Glutamatergic neuron (in vitro differentiated cells): ENCODE data around the gene KRT38. TPM values are rescaled to one million over a fixed set of nuclear protein-coding genes. Genes with fewer than 3 reads are reported as not detected.
A peak's percentile ranks its signal among the peaks of the same experiment; 100 is the strongest.

ENCODE experiments used
- DNase-seq: peaks from one replicate; pipeline ENCODE4 v3.0.0; 2022
- H3K27ac Mint-ChIP-seq: one replicate; pipeline ENCODE4 v1.8.0; 2020; ENCODE audit warnings: mild to moderate bottlenecking, mixed read lengths, inconsistent platforms; ENCODE audit not compliant: unreplicated experiment
- H3K27me3 Mint-ChIP-seq: one replicate; pipeline ENCODE4 v1.8.0; 2020; ENCODE audit warnings: mild to moderate bottlenecking, moderate library complexity, mixed read lengths, inconsistent platforms; ENCODE audit not compliant: unreplicated experiment
- H3K36me3 Mint-ChIP-seq: one replicate; pipeline ENCODE4 v1.8.0; 2020; ENCODE audit warnings: mild to moderate bottlenecking, mixed read lengths, inconsistent platforms; ENCODE audit not compliant: unreplicated experiment
- H3K4me1 Mint-ChIP-seq: one replicate; pipeline ENCODE4 v1.8.0; 2020; ENCODE audit warnings: mild to moderate bottlenecking, low read depth, mixed read lengths, inconsistent platforms; ENCODE audit not compliant: unreplicated experiment
- H3K4me3 Mint-ChIP-seq: one replicate; pipeline ENCODE4 v1.8.0; 2020; ENCODE audit warnings: mild to moderate bottlenecking, mixed read lengths, inconsistent platforms; ENCODE audit not compliant: unreplicated experiment
- H3K9me3 Mint-ChIP-seq: one replicate; pipeline ENCODE4 v1.8.0; 2020; ENCODE audit warnings: mild to moderate bottlenecking, moderate library complexity, mixed read lengths, inconsistent platforms; ENCODE audit not compliant: unreplicated experiment
- CTCF ChIP-seq: fragments of 200-600 bp; sonication (generic); IDR thresholded peaks from one replicate; pipeline ENCODE4 v1.5.0; 2021; ENCODE audit not compliant: partially characterized antibody, unreplicated experiment
- total RNA-seq: library from RNA; stranded (reverse); fragmentation: NEBNext Ultra II Directional; extraction: Animal tissue kit (Norgen Biotek cat#: 25700); gene quantifications from one replicate; pipeline ENCODE4 v1.2.1, GENCODE V29; 2021; ENCODE audit not compliant: unreplicated experiment

Gene KRT38
- total RNA-seq, 1 donor from 2014 or later = not detected

DNA sequence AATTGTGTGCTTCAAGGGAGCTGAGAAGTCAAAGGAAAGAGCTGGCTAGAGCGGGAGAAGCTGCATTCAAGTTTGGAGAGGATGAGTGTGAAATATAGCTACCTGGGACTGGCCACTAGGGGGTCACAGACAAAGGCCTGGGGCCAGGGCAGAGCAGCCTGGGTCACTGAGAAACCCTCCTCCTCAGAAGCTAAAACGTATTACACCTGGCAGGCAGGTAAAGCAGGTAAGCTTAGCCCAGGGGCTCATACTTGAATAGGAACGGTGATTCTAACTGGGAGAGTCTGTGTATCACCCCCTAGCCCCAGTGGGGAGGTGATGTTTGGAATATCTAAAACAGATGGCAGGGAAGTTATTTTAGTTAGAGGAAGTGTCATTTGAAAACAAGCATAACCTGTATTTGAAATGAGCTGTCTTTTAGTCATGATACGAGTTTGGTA is 23.2 kb downstream of the KRT38 start:
- no peak for DNase-seq
- no peak overlapping the region for H3K27ac Mint-ChIP-seq

GRCh38 chr17:41417127-41417526 is 23.7 kb downstream of the KRT38 start:
- no peak for TF ChIP-seq CTCF
- Mint-ChIP-seq H3K4me3 (no peak overlapping the region), H3K36me3 (no peaks in the 10 kb centered on the region), H3K4me1 (peaks cover 4% of the 10 kb centered on the region), H3K9me3 (no peaks in the 10 kb centered on the region), H3K27me3 (peaks cover 2% of the 10 kb centered on the region), H3K27ac (no peak overlapping the region)
- DNase-seq = no peak

More for the DNA sequence above, 23.2 kb downstream of the KRT38 start:
- peak; percentile 17 for TF ChIP-seq CTCF
- Mint-ChIP-seq H3K9me3 (no peaks in the 10 kb centered on the region), H3K4me1 (peaks cover 4% of the 10 kb centered on the region), H3K4me3 (no peak overlapping the region), H3K36me3 (no peaks in the 10 kb centered on the region), H3K27me3 (peaks cover 2% of the 10 kb centered on the region)

DNA sequence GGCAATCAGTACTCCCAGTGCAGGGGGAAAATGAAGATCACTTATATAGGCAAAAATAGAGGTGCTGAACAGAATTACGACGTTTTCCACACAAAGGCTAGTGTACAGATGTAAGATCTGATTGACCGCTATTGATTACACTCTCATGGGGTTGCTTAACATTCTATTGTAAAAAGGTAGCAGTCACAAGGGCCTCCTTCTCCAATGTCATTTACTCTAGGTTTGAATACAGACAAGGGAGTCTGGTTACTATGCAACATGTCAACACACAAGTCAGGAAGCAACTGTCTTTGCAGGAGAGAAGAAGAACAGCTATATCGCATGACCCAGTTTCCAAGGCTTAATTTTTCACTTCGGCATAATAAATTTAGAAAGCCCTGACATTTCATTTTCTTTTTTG is 24.3 kb downstream of the KRT38 start:
- H3K27ac Mint-ChIP-seq = no peak overlapping the region

GRCh38 chr17:41415833-41416335 is 24.9 kb downstream of the KRT38 start:
- peaks cover 2% of the 10 kb centered on the region for H3K27me3 Mint-ChIP-seq
- DNase-seq = no peak
- no peak overlapping the region for H3K27ac Mint-ChIP-seq
- no peaks in the 10 kb centered on the region for H3K36me3 Mint-ChIP-seq
- peaks cover 4% of the 10 kb centered on the region for H3K4me1 Mint-ChIP-seq
- no peaks in the 10 kb centered on the region for H3K9me3 Mint-ChIP-seq
- TF ChIP-seq CTCF = no peak
- H3K4me3 Mint-ChIP-seq = no peak overlapping the region

More for the DNA sequence above, 24.3 kb downstream of the KRT38 start:
- Mint-ChIP-seq H3K4me3 (no peak overlapping the region), H3K27me3 (peaks cover 2% of the 10 kb centered on the region), H3K9me3 (no peaks in the 10 kb centered on the region), H3K36me3 (no peaks in the 10 kb centered on the region), H3K4me1 (peaks cover 4% of the 10 kb centered on the region)
- no peak for TF ChIP-seq CTCF
- no peak for DNase-seq

DNA sequence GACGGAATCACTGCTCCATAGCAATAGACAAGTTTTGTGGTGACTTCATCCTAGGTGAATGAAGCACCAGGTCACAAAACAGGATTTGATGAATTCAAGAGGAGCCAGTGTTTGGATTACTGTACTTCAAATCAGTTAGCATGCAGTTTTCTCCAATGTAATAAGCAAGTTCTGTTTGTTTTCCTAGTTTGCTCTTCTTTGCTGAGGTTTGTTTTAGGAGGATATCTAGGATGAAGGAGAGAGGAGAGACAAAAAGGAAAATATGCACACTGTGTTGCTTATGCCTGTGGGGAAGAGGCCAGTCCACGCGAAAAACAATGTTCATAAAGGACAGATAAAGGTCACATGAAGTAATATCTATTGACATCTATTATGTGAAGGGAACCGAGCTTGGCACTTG is 25.4 kb downstream of the KRT38 start:
- Mint-ChIP-seq H3K4me1 (peaks cover 4% of the 10 kb centered on the region), H3K27ac (no peak overlapping the region), H3K9me3 (no peaks in the 10 kb centered on the region), H3K4me3 (no peak overlapping the region), H3K36me3 (no peaks in the 10 kb centered on the region), H3K27me3 (peaks cover 2% of the 10 kb centered on the region)
- no peak for TF ChIP-seq CTCF
- no peak for DNase-seq
